ENCODE measurements around the gene POTEI.
"Not testable (repeated sequence)": the region's sequence is repeated elsewhere in the genome, so short reads cannot be mapped to it uniquely, and the experiment has no call there.

GRCh38 chr2:130554178-130554577 lies 45.0 kb upstream of the POTEI start:
- TF ChIP-seq CTCF (IDR thresholded peaks at IDR 0.05); POLR2A (IDR thresholded peaks at IDR 0.05; ENCODE audit: low read depth); EP300 (IDR thresholded peaks at IDR 0.05): not testable (repeated sequence)
